ENCODE measurements around the gene RSRC2. TPM values are rescaled to one million over a fixed set of nuclear protein-coding genes. Genes with fewer than 3 reads are reported as not detected.

Gene RSRC2
- total RNA-seq, 1 experiment from 2014 or later, result 87.3 TPM

GRCh38 chr12:122460061-122460460 lies 66.7 kb downstream of the RSRC2 start:
- Histone ChIP-seq H3K4me1 (ENCODE audit: insufficient read depth, low read length) (peaks cover 22% of the 10 kb centered on the region), H3K79me2 (ENCODE audit: low read length) (no peaks in the 10 kb centered on the region), H2AFZ (ENCODE audit: low read length) (no peak overlapping the region), H3K36me3 (ENCODE audit: low read depth, low read length) (no peaks in the 10 kb centered on the region), H3K4me2 (ENCODE audit: low read length) (no peak overlapping the region), H3F3A (ENCODE audit: low read length, unreplicated experiment) (no peaks in the 10 kb centered on the region), H3K27ac (ENCODE audit: low read length) (no peak overlapping the region), H3K9ac (ENCODE audit: low read length) (no peak overlapping the region), H4K20me1 (ENCODE audit: low read length) (no peaks in the 10 kb centered on the region), H3K4me3 (ENCODE audit: low read length) (no peak overlapping the region), H3K9me2 (replicated peaks; ENCODE audit: low read length) (no peaks in the 10 kb centered on the region), H3K27me3 (ENCODE audit: low read length) (no peaks in the 10 kb centered on the region), H3K9me3 (ENCODE audit: low read length) (no peaks in the 10 kb centered on the region)
- ChIA-PET POLR2A (ENCODE audit: unreplicated experiment) (no interaction called here), CTCF (no interaction called here)
- no TSS peak for BruUV-seq (replicated peaks)
- TF ChIP-seq, protein P1, sequence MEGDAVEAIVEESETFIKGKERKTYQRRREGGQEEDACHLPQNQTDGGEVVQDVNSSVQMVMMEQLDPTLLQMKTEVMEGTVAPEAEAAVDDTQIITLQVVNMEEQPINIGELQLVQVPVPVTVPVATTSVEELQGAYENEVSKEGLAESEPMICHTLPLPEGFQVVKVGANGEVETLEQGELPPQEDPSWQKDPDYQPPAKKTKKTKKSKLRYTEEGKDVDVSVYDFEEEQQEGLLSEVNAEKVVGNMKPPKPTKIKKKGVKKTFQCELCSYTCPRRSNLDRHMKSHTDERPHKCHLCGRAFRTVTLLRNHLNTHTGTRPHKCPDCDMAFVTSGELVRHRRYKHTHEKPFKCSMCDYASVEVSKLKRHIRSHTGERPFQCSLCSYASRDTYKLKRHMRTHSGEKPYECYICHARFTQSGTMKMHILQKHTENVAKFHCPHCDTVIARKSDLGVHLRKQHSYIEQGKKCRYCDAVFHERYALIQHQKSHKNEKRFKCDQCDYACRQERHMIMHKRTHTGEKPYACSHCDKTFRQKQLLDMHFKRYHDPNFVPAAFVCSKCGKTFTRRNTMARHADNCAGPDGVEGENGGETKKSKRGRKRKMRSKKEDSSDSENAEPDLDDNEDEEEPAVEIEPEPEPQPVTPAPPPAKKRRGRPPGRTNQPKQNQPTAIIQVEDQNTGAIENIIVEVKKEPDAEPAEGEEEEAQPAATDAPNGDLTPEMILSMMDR (conservative IDR thresholded peaks at IDR 0.05; ENCODE audit: low read depth, low read length), result no peak
- TF ChIP-seq EZH2phosphoT487 (IDR thresholded peaks at IDR 0.05; ENCODE audit: borderline replicate concordance, low read length), result no peak
- no peak for TF ChIP-seq EZH2 (IDR thresholded peaks at IDR 0.05; ENCODE audit: low read length, unreplicated experiment)
- DNase-seq, result no peak
- intact Hi-C loops (cut with micrococcal nuclease), result no loop called here
- ATAC-seq, result no peak

DNA sequence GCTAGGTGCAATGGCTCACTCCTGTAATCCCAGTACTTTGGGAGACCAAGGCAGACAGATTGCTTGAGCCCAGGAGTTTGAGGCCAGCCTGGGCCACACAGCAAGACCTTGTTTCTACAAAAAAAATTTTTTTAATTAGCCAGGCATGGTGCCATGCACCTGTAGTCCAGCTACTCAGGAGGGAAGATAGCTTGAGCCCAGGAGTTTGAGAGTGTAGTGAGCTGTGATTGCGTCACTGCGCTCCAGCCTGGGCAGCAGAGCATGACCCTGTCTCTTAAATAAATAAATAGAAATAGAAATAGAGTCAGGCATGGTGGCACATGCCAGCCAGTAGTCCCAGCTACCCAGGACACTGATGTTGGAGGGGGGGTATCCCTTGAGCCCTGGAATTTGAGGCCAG lies 67.5 kb downstream of the RSRC2 start:
- ChIA-PET POLR2A (ENCODE audit: unreplicated experiment) (no interaction called here), CTCF (no interaction called here)
- Histone ChIP-seq H3K36me3 (ENCODE audit: low read depth, low read length) (no peaks in the 10 kb centered on the region), H3K27me3 (ENCODE audit: low read length) (no peaks in the 10 kb centered on the region), H3K9ac (ENCODE audit: low read length) (no peak overlapping the region), H4K20me1 (ENCODE audit: low read length) (no peaks in the 10 kb centered on the region), H3K9me2 (replicated peaks; ENCODE audit: low read length) (no peaks in the 10 kb centered on the region), H3K4me1 (ENCODE audit: insufficient read depth, low read length) (peaks cover 15% of the 10 kb centered on the region), H3K4me3 (ENCODE audit: low read length) (no peak overlapping the region), H3K4me2 (ENCODE audit: low read length) (no peak overlapping the region), H3F3A (ENCODE audit: low read length, unreplicated experiment) (no peaks in the 10 kb centered on the region), H2AFZ (ENCODE audit: low read length) (no peak overlapping the region), H3K9me3 (ENCODE audit: low read length) (no peaks in the 10 kb centered on the region), H3K79me2 (ENCODE audit: low read length) (no peaks in the 10 kb centered on the region), H3K27ac (ENCODE audit: low read length) (no peak overlapping the region)
- no TSS peak for BruUV-seq (replicated peaks)
- no peak for TF ChIP-seq EZH2 (IDR thresholded peaks at IDR 0.05; ENCODE audit: low read length, unreplicated experiment)
- TF ChIP-seq, protein P1 (conservative IDR thresholded peaks at IDR 0.05; ENCODE audit: low read depth, low read length), result no peak
- no peak for TF ChIP-seq EZH2phosphoT487 (IDR thresholded peaks at IDR 0.05; ENCODE audit: borderline replicate concordance, low read length)
- no peak for DNase-seq
- intact Hi-C loops (cut with micrococcal nuclease), result no loop called here
- ATAC-seq, result no peak

DNA sequence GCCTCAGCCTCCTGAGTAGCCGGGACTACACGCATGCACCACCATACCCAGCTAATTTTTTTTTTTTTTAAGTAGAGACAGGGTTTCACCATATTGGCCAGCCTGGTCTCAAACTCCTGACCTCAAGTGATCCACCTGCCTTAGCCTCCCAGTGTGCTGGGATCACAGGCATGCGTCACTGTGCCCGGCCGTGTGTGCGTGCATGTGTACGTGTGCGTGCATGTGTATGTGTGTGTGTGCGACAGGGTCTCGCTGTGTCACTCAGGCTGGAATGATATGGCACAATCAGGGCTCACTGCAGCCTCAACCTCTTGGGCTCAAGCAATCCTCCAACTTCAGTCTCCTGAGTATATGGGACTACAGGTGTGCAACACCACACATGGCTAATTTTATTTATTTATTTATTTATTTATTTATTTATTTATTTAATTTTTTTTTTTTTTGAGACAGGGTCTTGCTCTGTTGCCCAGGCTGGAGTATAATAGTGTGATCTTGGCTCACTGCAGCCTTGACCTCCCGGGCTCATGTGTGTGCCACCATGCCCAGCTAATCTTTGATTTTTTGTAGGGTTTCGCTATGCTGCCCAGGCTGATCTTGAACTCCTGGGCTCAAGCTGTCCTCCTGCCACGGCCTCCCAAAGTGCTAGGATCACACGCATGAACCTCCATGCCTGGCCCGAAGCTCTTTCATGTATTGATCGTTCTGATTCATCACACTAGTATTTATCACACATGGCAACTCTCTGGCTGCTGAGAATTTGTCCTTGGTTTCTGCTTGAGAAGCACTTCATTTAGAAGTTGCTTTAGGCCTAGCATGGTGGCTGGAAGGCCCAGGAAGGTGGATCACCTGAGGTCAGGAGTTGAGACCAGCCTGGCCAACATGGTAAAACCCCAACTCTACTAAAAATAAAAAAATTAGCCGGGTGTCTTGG lies 68.4 kb downstream of the RSRC2 start:
- H3K36me3 ChIP-seq (ENCODE audit: low read depth, low read length), result no peaks in the 10 kb centered on the region
- no peaks in the 10 kb centered on the region for H3K27me3 ChIP-seq (ENCODE audit: low read length)
- no TSS peak for BruUV-seq (replicated peaks)
- no peaks in the 10 kb centered on the region for H3K9me3 ChIP-seq (ENCODE audit: low read length)
- H3K79me2 ChIP-seq (ENCODE audit: low read length), result no peaks in the 10 kb centered on the region
- H2AFZ ChIP-seq (ENCODE audit: low read length), result no peak overlapping the region
- no peak overlapping the region for H3K4me3 ChIP-seq (ENCODE audit: low read length)
- ATAC-seq (no peak), DNase-seq (no peak)
- POLR2A ChIA-PET (ENCODE audit: unreplicated experiment), result no interaction called here
- no peak for TF ChIP-seq EZH2phosphoT487 (IDR thresholded peaks at IDR 0.05; ENCODE audit: borderline replicate concordance, low read length)
- TF ChIP-seq, protein P1 (conservative IDR thresholded peaks at IDR 0.05; ENCODE audit: low read depth, low read length), result no peak
- no peak for TF ChIP-seq EZH2 (IDR thresholded peaks at IDR 0.05; ENCODE audit: low read length, unreplicated experiment)
- H3K27ac ChIP-seq (ENCODE audit: low read length), result no peak overlapping the region
- H4K20me1 ChIP-seq (ENCODE audit: low read length), result no peaks in the 10 kb centered on the region
- no peak overlapping the region for H3K4me2 ChIP-seq (ENCODE audit: low read length)
- no peak overlapping the region for H3K9ac ChIP-seq (ENCODE audit: low read length)
- peaks cover 8% of the 10 kb centered on the region; the same call in 1 of the 2 replicates for H3K4me1 ChIP-seq (ENCODE audit: insufficient read depth, low read length)
- no peaks in the 10 kb centered on the region for H3F3A ChIP-seq (ENCODE audit: low read length, unreplicated experiment)
- CTCF ChIA-PET, result interaction anchor here (0.6 kb wide), 1 partner anchor 646 kb away, joined by 3 read pairs; no protein-coding TSS in a partner anchor
- intact Hi-C loops (cut with micrococcal nuclease), result no loop called here
- no peaks in the 10 kb centered on the region for H3K9me2 ChIP-seq (replicated peaks; ENCODE audit: low read length)

Measured in PC-3 (cell line).